Activated naive CD8-positive, alpha-beta T cell treated with anti-CD3 and anti-CD28 coated beads, Interleukin-2, amount 10 ng/mL, durations not matched to agents 7 days and 5 days (primary cell): ENCODE data around the gene PTPRU. TPM values are rescaled to one million over a fixed set of nuclear protein-coding genes. Genes with fewer than 3 reads are reported as not detected.

Experiments
- ATAC-seq: fragments of 150-1000 bp; cut with Tn5 transposase; one replicate; pipeline ENCODE4 v1.10.0; 2021; ENCODE audit warnings: low read depth, moderate library complexity
- POLR2A ChIA-PET: fragments of 350-600 bp; sonication (Branson Sonifier 250); formaldehyde crosslinking; loops from one replicate; lab custom pipeline; 2021; ENCODE audit warnings: antibody characterized with exemption; lab: Charles Lee
- DNase-seq: peaks from one replicate; pipeline ENCODE4 v3.0.0; 2021
- H3K27ac Mint-ChIP-seq: one replicate; pipeline ENCODE4 v1.8.0; 2022; ENCODE audit warnings: mild to moderate bottlenecking, mixed read lengths
- H3K27me3 Mint-ChIP-seq: one replicate; pipeline ENCODE4 v1.8.0; 2022; ENCODE audit warnings: mild to moderate bottlenecking, moderate library complexity, mixed read lengths
- H3K36me3 Mint-ChIP-seq: one replicate; pipeline ENCODE4 v1.8.0; 2021; ENCODE audit warnings: mild to moderate bottlenecking, mixed read lengths
- H3K4me1 Mint-ChIP-seq: one replicate; pipeline ENCODE4 v1.8.0; 2021; ENCODE audit warnings: mixed read lengths
- H3K4me3 Mint-ChIP-seq: one replicate; pipeline ENCODE4 v1.8.0; 2022; ENCODE audit warnings: mild to moderate bottlenecking, moderate library complexity, mixed read lengths
- H3K9me3 Mint-ChIP-seq: one replicate; pipeline ENCODE4 v1.8.0; 2021; ENCODE audit warnings: mixed read lengths
- total RNA-seq, 2 experiments: library from RNA; stranded (reverse); gene quantifications; one replicate each; pipeline ENCODE4 v1.2.3, GENCODE V29; 2021

PTPRU gene
- total RNA-seq = under 1 TPM; 0.54 to 0.69 TPM

- Mint-ChIP-seq H3K27ac (peak within 1 kb of the TSS; percentile 15), H3K4me1 (peaks cover 12% of the 10 kb centered on the region), H3K27me3 (peaks cover 52% of the 10 kb centered on the region), H3K4me3 (peak within 1 kb of the TSS; percentile 78), H3K9me3 (no peaks in the 10 kb centered on the region), H3K36me3 (peaks cover 2% of the 10 kb centered on the region)
- DNase-seq = peak; percentile 95
- POLR2A ChIA-PET = no interaction called here
- ATAC-seq = peak; percentile 88
Measured at GRCh38 chr1:29235955-29236711, at the start of gene PTPRU. PTPRU (plus strand) TSS chr1:29236522; CDS start chr1:29236645, 123 bp downstream.

GRCh38 chr1:29186707-29187106, 49.6 kb upstream of the PTPRU start:
- Mint-ChIP-seq H3K4me3 (no peak overlapping the region), H3K36me3 (no peaks in the 10 kb centered on the region), H3K27ac (no peak overlapping the region), H3K4me1 (peaks cover 12% of the 10 kb centered on the region), H3K9me3 (no peaks in the 10 kb centered on the region), H3K27me3 (no peaks in the 10 kb centered on the region)
- DNase-seq = no peak
- POLR2A ChIA-PET = no interaction called here
- no peak for ATAC-seq

GRCh38 chr1:29190718-29191117, 45.6 kb upstream of the PTPRU start:
- no peaks in the 10 kb centered on the region for H3K27me3 Mint-ChIP-seq
- H3K4me1 Mint-ChIP-seq = no peaks in the 10 kb centered on the region
- no peaks in the 10 kb centered on the region for H3K36me3 Mint-ChIP-seq
- no peak overlapping the region for H3K27ac Mint-ChIP-seq
- ATAC-seq (no peak), DNase-seq (no peak)
- POLR2A ChIA-PET = interaction anchor here (0.5 to 0.9 kb wide), 2 partner anchors 9 to 16 kb away, joined by 3 read pairs; partner anchors contain the start of gene SRSF4
- H3K4me3 Mint-ChIP-seq = no peak overlapping the region
- no peaks in the 10 kb centered on the region for H3K9me3 Mint-ChIP-seq

GRCh38 chr1:29193879-29194455, 42.4 kb upstream of the PTPRU start:
- H3K9me3 Mint-ChIP-seq = no peaks in the 10 kb centered on the region
- H3K27me3 Mint-ChIP-seq = no peaks in the 10 kb centered on the region
- POLR2A ChIA-PET = interaction anchor here (2.3 kb wide), 1 partner anchor 13 kb away, joined by 7 read pairs; the partner anchor contains the start of gene SRSF4
- no peaks in the 10 kb centered on the region for H3K36me3 Mint-ChIP-seq
- ATAC-seq (no peak), DNase-seq (peak; percentile 15)
- no peak overlapping the region for H3K27ac Mint-ChIP-seq
- no peak overlapping the region for H3K4me3 Mint-ChIP-seq
- H3K4me1 Mint-ChIP-seq = peaks cover 2% of the 10 kb centered on the region

- Mint-ChIP-seq H3K27me3 (no peaks in the 10 kb centered on the region), H3K36me3 (no peaks in the 10 kb centered on the region), H3K4me3 (no peak overlapping the region), H3K9me3 (no peaks in the 10 kb centered on the region), H3K27ac (no peak overlapping the region), H3K4me1 (peaks cover 2% of the 10 kb centered on the region)
- DNase-seq (peak; percentile 25), ATAC-seq (no peak)
- POLR2A ChIA-PET = interaction anchor here (2.9 kb wide), 1 partner anchor 14 kb away, joined by 18 read pairs; the partner anchor contains the start of gene SRSF4
Measured at GRCh38 chr1:29195881-29196291, 40.4 kb upstream of the PTPRU start.

GRCh38 chr1:29196863-29197589, 39.3 kb upstream of the PTPRU start:
- no peak overlapping the region for H3K4me3 Mint-ChIP-seq
- H3K27me3 Mint-ChIP-seq = no peaks in the 10 kb centered on the region
- ATAC-seq (no peak), DNase-seq (no peak)
- no peaks in the 10 kb centered on the region for H3K36me3 Mint-ChIP-seq
- POLR2A ChIA-PET = interaction anchor here (0.7 to 2.9 kb wide), 6 partner anchors 15 to 548 kb away, joined by 3 to 18 read pairs (median 4); partner anchors contain the start of genes RNU11 and SRSF4
- H3K27ac Mint-ChIP-seq = peak overlapping the region; percentile 34
- peaks cover 7% of the 10 kb centered on the region for H3K4me1 Mint-ChIP-seq
- H3K9me3 Mint-ChIP-seq = no peaks in the 10 kb centered on the region

GRCh38 chr1:29197590-29197924, 38.8 kb upstream of the PTPRU start:
- Mint-ChIP-seq H3K27me3 (no peaks in the 10 kb centered on the region), H3K27ac (no peak overlapping the region), H3K4me3 (no peak overlapping the region), H3K9me3 (no peaks in the 10 kb centered on the region), H3K36me3 (no peaks in the 10 kb centered on the region), H3K4me1 (peaks cover 9% of the 10 kb centered on the region)
- DNase-seq (no peak), ATAC-seq (peak; percentile 92)
- POLR2A ChIA-PET = interaction anchor here (0.7 to 2.9 kb wide), 6 partner anchors 16 to 549 kb away, joined by 3 to 18 read pairs (median 4); partner anchors contain the start of genes RNU11 and SRSF4

- H3K27me3 Mint-ChIP-seq = no peaks in the 10 kb centered on the region
- ATAC-seq (no peak), DNase-seq (no peak)
- peaks cover 11% of the 10 kb centered on the region for H3K4me1 Mint-ChIP-seq
- H3K9me3 Mint-ChIP-seq = no peaks in the 10 kb centered on the region
- POLR2A ChIA-PET = interaction anchor here (0.7 to 2.9 kb wide), 6 partner anchors 16 to 549 kb away, joined by 3 to 18 read pairs (median 4); partner anchors contain the start of genes RNU11 and SRSF4
- H3K36me3 Mint-ChIP-seq = no peaks in the 10 kb centered on the region
- no peak overlapping the region for H3K4me3 Mint-ChIP-seq
- no peak overlapping the region for H3K27ac Mint-ChIP-seq
Measured at GRCh38 chr1:29197993-29198392, 38.3 kb upstream of the PTPRU start.

GRCh38 chr1:29200906-29201594, 35.3 kb upstream of the PTPRU start:
- no peaks in the 10 kb centered on the region for H3K36me3 Mint-ChIP-seq
- no peak overlapping the region for H3K4me3 Mint-ChIP-seq
- no peak for DNase-seq
- no peaks in the 10 kb centered on the region for H3K9me3 Mint-ChIP-seq
- H3K27ac Mint-ChIP-seq = peak overlapping the region; percentile 9
- POLR2A ChIA-PET = interaction anchor here (0.8 to 2.3 kb wide), 3 partner anchors 19 to 319 kb away, joined by 3 to 8 read pairs (median 5); partner anchors contain the start of gene SRSF4
- H3K27me3 Mint-ChIP-seq = no peaks in the 10 kb centered on the region
- H3K4me1 Mint-ChIP-seq = peaks cover 10% of the 10 kb centered on the region
- no peak for ATAC-seq

- ATAC-seq (no peak), DNase-seq (no peak)
- POLR2A ChIA-PET = interaction anchor here (0.8 to 2.3 kb wide), 5 partner anchors 20 to 320 kb away, joined by 3 to 12 read pairs (median 5); partner anchors contain the start of gene SRSF4
- Mint-ChIP-seq H3K4me1 (peaks cover 9% of the 10 kb centered on the region), H3K9me3 (no peaks in the 10 kb centered on the region), H3K27me3 (no peaks in the 10 kb centered on the region), H3K4me3 (no peak overlapping the region), H3K27ac (peak overlapping the region; percentile 9), H3K36me3 (no peaks in the 10 kb centered on the region)
Measured at GRCh38 chr1:29201595-29202051, 34.7 kb upstream of the PTPRU start.

GRCh38 chr1:29202053-29202452, 34.3 kb upstream of the PTPRU start:
- H3K36me3 Mint-ChIP-seq = no peaks in the 10 kb centered on the region
- no peak overlapping the region for H3K27ac Mint-ChIP-seq
- peaks cover 9% of the 10 kb centered on the region for H3K4me1 Mint-ChIP-seq

GRCh38 chr1:29202584-29203340, 33.6 kb upstream of the PTPRU start:
- Mint-ChIP-seq H3K4me1 (peaks cover 9% of the 10 kb centered on the region), H3K9me3 (no peaks in the 10 kb centered on the region), H3K4me3 (no peak overlapping the region), H3K27ac (no peak overlapping the region), H3K27me3 (no peaks in the 10 kb centered on the region), H3K36me3 (no peaks in the 10 kb centered on the region)
- ATAC-seq = peak; percentile 90
- POLR2A ChIA-PET = interaction anchor here (1.0 to 2.3 kb wide), 4 partner anchors 21 to 321 kb away, joined by 3 to 12 read pairs (median 6); partner anchors contain the start of gene SRSF4
- DNase-seq = peak; percentile 86

More at GRCh38 chr1:29202053-29202452, 34.3 kb upstream of the PTPRU start:
- POLR2A ChIA-PET = interaction anchor here (0.8 to 2.3 kb wide), 5 partner anchors 20 to 320 kb away, joined by 3 to 12 read pairs (median 3); partner anchors contain the start of gene SRSF4
- Mint-ChIP-seq H3K4me3 (no peak overlapping the region), H3K9me3 (no peaks in the 10 kb centered on the region), H3K27me3 (no peaks in the 10 kb centered on the region)
- ATAC-seq = no peak
- no peak for DNase-seq
